GM12878 (cell line): ENCODE data around the gene PRRG4. TPM values are rescaled to one million over a fixed set of nuclear protein-coding genes. Genes with fewer than 3 reads are reported as not detected.

Experiments
- ATAC-seq: fragments of 200-7000 bp; cut with Tn5 transposase; 3 replicates; pipeline ENCODE4 v1.9.1; 2020; ENCODE audit warnings: mild to moderate bottlenecking, moderate library complexity
- BruUV-seq: library from RNA; stranded (reverse); fragments of 400-500 nt; replicated peaks from 2 replicates; lab custom pipeline; 2021; lab: Mats Ljungman, UMichigan
- CTCF ChIA-PET: fragments of 300-600 bp; sonication (Branson Sonifier 250); formaldehyde crosslinking; extraction: SDS; loops from one replicate; lab custom pipeline; 2021; ENCODE audit warnings: inconsistent platforms; lab: Yijun Ruan, JAX
- POLR2A ChIA-PET: fragments of 350-600 bp; formaldehyde crosslinking; extraction: SDS; loops from one replicate; lab custom pipeline; 2021; ENCODE audit warnings: inconsistent platforms; lab: Charles Lee
- RAD21 ChIA-PET: fragments of 300-600 bp; sonication (Branson Sonifier 250); formaldehyde crosslinking; loops from one replicate; lab custom pipeline; 2023; ENCODE audit warnings: antibody characterized with exemption; ENCODE audit not compliant: unreplicated experiment; lab: Charles Lee
- SMC1A ChIA-PET: fragments of 300-600 bp; sonication (Branson Sonifier 250); formaldehyde crosslinking; loops from one replicate; lab custom pipeline; 2023; ENCODE audit not compliant: unreplicated experiment, uncharacterized antibody; lab: Charles Lee
- DNase-seq: peaks from one replicate; pipeline ENCODE4 v3.0.0-alpha.2; 2011; ENCODE audit warnings: low read depth, low spot score
- FAIRE-seq: peaks from 3 replicates; lab custom pipeline; 2011; peaks lifted over from hg19 to GRCh38; lab: Jason Lieb, UNC
- H2AFZ ChIP-seq: 2 replicates; pipeline ENCODE4 v1.6.0; 2011; ENCODE audit warnings: low read depth, low read length, control low read depth; ENCODE audit not compliant: control insufficient read depth
- H3K27ac ChIP-seq: 2 replicates; pipeline ENCODE4 v1.5.1; 2011; ENCODE audit warnings: control low read depth; ENCODE audit not compliant: control insufficient read depth, insufficient read depth
- H3K27me3 ChIP-seq, 2 experiments: replicated peaks in 1 of 2; 2 replicates each; pipeline versions ENCODE4 v1.6.0 to v1.6.1; 2011; ENCODE audit warnings: low read length in 1 of 2; ENCODE audit not compliant: control insufficient read depth in 2 of 2, insufficient read depth in 2 of 2
- H3K36me3 ChIP-seq, 2 experiments: 2 replicates each; pipeline ENCODE4 v1.5.1; 2011; ENCODE audit warnings: low read length in 1 of 2; ENCODE audit not compliant: control insufficient read depth in 2 of 2, insufficient read depth in 2 of 2
- H3K4me1 ChIP-seq: 2 replicates; pipeline ENCODE4 v1.6.1; 2011; ENCODE audit warnings: mild to moderate bottlenecking, low read length, moderate library complexity, mixed read lengths; ENCODE audit not compliant: control insufficient read depth, insufficient read depth
- H3K4me2 ChIP-seq: 2 replicates; pipeline ENCODE4 v1.6.0; 2011; ENCODE audit warnings: control low read depth; ENCODE audit not compliant: control insufficient read depth, insufficient read depth
- H3K4me3 ChIP-seq: fragments of 200-600 bp; sonication (generic); 2 replicates; pipeline ENCODE4 v1.5.1; 2016
- H3K79me2 ChIP-seq: 2 replicates; pipeline ENCODE4 v1.6.0; 2011; ENCODE audit warnings: low read length; ENCODE audit not compliant: control insufficient read depth, insufficient read depth
- H3K9ac ChIP-seq: 2 replicates; pipeline ENCODE4 v1.8.0; 2011; ENCODE audit warnings: low read length, control low read depth, mixed read lengths; ENCODE audit not compliant: control insufficient read depth, insufficient read depth
- H3K9me3 ChIP-seq: replicated peaks from 3 replicates; pipeline ENCODE4 v1.5.1; 2011; ENCODE audit warnings: mild to moderate bottlenecking, low read length; ENCODE audit not compliant: control insufficient read depth, insufficient read depth
- H4K20me1 ChIP-seq: 2 replicates; pipeline ENCODE4 v1.6.0; 2011; ENCODE audit not compliant: control insufficient read depth, insufficient read depth
- ATF7 ChIP-seq: fragments of 450-650 bp; IDR thresholded peaks from 2 replicates; pipeline ENCODE4 v1.6.1; 2016; ENCODE audit warnings: low read depth, mild to moderate bottlenecking
- CEBPB ChIP-seq, 2 experiments: fragments of 150-350 bp in 1 of 2; IDR thresholded peaks; 2 replicates each; pipeline ENCODE4 v1.6.1; 2012 to 2014; ENCODE audit warnings: low read depth in 2 of 2, low read length in 2 of 2, borderline replicate concordance in 1 of 2, inconsistent platforms in 1 of 2
- EZH2 ChIP-seq: IDR thresholded peaks from 2 replicates; pipeline ENCODE4 v1.6.1; 2012; ENCODE audit warnings: low read depth, mild to moderate bottlenecking, control low read depth, inconsistent platforms, low read length, borderline replicate concordance; ENCODE audit not compliant: control insufficient read depth
- FOXM1 ChIP-seq: IDR thresholded peaks from 2 replicates; pipeline ENCODE4 v1.6.1; 2012; ENCODE audit warnings: low read depth, mild to moderate bottlenecking, inconsistent platforms, low read length, moderate library complexity
- NFXL1 ChIP-seq: fragments of 450-650 bp; IDR thresholded peaks from 2 replicates; pipeline ENCODE4 v1.6.1; 2017; ENCODE audit warnings: antibody characterized with exemption, mild to moderate bottlenecking, borderline replicate concordance
- NR2C2 ChIP-seq: IDR thresholded peaks from 2 replicates; pipeline ENCODE4 v1.6.1; 2011; ENCODE audit warnings: borderline replicate concordance, low read depth; ENCODE audit not compliant: control insufficient read depth, insufficient read length
- WGBS: methylation state at CpG from one replicate; pipeline ENCODE4 v1.1.6; 2016; ENCODE audit warnings: low lambda C conversion rate; ENCODE audit not compliant: insufficient replicate concordance, insufficient coverage; ENCODE audit errors: missing lambda C conversion rate; 5-methylcytosine and 5-hydroxymethylcytosine counted together
- in situ Hi-C: fragments of 300-500 bp; cut with MboI; formaldehyde crosslinking; loops from 9 replicates; pipeline ENCODE4 v1.14.3; 2018; ENCODE audit warnings: mixed read lengths
- intact Hi-C: fragments of 100-400 bp; cut with micrococcal nuclease; formaldehyde crosslinking; loops from one replicate; pipeline ENCODE4 v1.14.2; 2022; ENCODE audit not compliant: unreplicated experiment
- polyA plus RNA-seq, 11 experiments: library from polyadenylated mRNA; depleted of rRNA in 4 of 11; unstranded in 6 of 11; stranded (reverse) in 5 of 11; fragments of >200 nt; fragmentation: Nextera tagmentation in 4 of 11; fragmentation: Illumina TruSeq in 1 of 11; extraction: Ambion mirVana in 4 of 11; extraction: Trizol in 1 of 11; gene quantifications; 1 replicate in 1 of 11; 2 replicates in 10 of 11; pipeline versions ENCODE4 v1.2.1 to v1.2.3, GENCODE V29; 2011 to 2016; ENCODE audit warnings: inconsistent platforms in 2 of 11, missing spikeins in 2 of 11, low read depth in 1 of 11
- total RNA-seq, 4 experiments: library from RNA; depleted of rRNA in 3 of 4; stranded (reverse); fragments of >200 nt in 3 of 4; fragmentation: Illumina TruSeq in 1 of 4; extraction: Trizol in 1 of 4; gene quantifications; 2 replicates each; pipeline versions ENCODE4 v1.2.1 to v1.2.3, GENCODE V29; 2013 to 2021
- TF ChIP-seq, protein P1 (sequence below): fragments of 450-650 bp; IDR thresholded peaks from 2 replicates; pipeline ENCODE4 v1.6.1; 2016; ENCODE audit warnings: mild to moderate bottlenecking
- TF ChIP-seq, protein P2 (sequence below), 3 experiments: IDR thresholded peaks in 2 of 3; conservative IDR thresholded peaks in 1 of 3; 2 replicates each; pipeline ENCODE4 v1.5.1; 2011; ENCODE audit warnings: low read depth in 3 of 3, low read length in 3 of 3, mild to moderate bottlenecking in 3 of 3, control low read depth in 2 of 3, moderate library complexity in 2 of 3, inconsistent platforms in 1 of 3, mixed read lengths in 1 of 3; ENCODE audit not compliant: control insufficient read depth in 2 of 3, insufficient read depth in 1 of 3; ENCODE audit errors: extremely low read depth in 1 of 3
- TF ChIP-seq, protein P3 (sequence below): IDR thresholded peaks from 2 replicates; pipeline ENCODE4 v1.6.1; 2011; ENCODE audit warnings: low read depth, low read length, improper control_type of control experiment, borderline replicate concordance

The PRRG4 gene
- total and polyA plus RNA-seq, 10 of the 15 experiments (the other 5 are each of a cell fraction or from before 2014, with no cell fraction given) = 0.55 to 4.9 (median 1.9) TPM

DNA sequence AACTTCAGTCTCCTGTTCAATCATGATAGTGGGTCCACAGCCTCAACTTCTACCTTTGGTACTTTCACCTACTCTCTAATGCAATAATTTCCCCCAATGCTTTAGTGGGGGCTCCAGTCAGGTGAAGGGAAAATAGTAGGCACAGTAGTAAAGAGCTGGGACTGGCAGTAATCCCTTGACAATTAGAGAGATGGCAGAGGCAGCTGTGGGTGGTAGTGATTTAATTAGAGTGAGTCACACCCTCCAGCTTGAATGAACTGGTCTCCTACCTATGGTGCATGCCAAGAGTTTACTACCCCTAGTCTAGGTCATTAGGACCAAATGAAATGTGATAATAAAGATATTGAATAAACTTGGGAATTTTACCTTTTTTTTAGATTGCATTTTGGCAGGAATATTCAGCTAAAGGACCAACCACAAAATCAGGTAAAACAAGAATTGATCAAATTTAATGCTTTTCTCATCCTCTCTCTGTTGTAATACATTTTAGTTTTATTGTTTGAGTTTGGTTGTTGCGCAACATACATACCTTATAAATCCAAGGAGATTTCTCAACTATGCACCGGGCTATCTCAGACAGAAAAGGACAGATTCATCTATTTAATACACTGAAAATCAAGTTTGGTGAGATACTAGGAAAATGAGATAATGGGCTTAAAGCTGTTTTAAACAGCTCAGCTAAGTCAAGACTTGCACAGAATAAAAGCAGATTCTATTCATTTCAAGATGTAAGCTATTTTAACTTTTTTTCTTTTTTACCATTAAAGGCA is 9.0 kb downstream of the PRRG4 start:
- CTCF ChIA-PET = interaction anchor here (0.7 to 2.2 kb wide), 4 partner anchors 22 to 86 kb away, joined by 3 to 14 read pairs (median 4); no protein-coding TSS in a partner anchor

GRCh38 chr11:32839308-32839707 is 9.6 kb downstream of the PRRG4 start:
- in situ Hi-C loops = no loop called here
- TF ChIP-seq NR2C2 = no peak
- TF ChIP-seq, protein P1, sequence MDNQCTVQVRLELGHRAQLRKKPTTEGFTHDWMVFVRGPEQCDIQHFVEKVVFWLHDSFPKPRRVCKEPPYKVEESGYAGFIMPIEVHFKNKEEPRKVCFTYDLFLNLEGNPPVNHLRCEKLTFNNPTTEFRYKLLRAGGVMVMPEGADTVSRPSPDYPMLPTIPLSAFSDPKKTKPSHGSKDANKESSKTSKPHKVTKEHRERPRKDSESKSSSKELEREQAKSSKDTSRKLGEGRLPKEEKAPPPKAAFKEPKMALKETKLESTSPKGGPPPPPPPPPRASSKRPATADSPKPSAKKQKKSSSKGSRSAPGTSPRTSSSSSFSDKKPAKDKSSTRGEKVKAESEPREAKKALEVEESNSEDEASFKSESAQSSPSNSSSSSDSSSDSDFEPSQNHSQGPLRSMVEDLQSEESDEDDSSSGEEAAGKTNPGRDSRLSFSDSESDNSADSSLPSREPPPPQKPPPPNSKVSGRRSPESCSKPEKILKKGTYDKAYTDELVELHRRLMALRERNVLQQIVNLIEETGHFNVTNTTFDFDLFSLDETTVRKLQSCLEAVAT = no peak
- no peak for TF ChIP-seq EZH2
- no peak for TF ChIP-seq ATF7
- TF ChIP-seq, protein P2, sequence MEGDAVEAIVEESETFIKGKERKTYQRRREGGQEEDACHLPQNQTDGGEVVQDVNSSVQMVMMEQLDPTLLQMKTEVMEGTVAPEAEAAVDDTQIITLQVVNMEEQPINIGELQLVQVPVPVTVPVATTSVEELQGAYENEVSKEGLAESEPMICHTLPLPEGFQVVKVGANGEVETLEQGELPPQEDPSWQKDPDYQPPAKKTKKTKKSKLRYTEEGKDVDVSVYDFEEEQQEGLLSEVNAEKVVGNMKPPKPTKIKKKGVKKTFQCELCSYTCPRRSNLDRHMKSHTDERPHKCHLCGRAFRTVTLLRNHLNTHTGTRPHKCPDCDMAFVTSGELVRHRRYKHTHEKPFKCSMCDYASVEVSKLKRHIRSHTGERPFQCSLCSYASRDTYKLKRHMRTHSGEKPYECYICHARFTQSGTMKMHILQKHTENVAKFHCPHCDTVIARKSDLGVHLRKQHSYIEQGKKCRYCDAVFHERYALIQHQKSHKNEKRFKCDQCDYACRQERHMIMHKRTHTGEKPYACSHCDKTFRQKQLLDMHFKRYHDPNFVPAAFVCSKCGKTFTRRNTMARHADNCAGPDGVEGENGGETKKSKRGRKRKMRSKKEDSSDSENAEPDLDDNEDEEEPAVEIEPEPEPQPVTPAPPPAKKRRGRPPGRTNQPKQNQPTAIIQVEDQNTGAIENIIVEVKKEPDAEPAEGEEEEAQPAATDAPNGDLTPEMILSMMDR (IDR thresholded peaks at IDR 0.05 in 2 of 3, conservative IDR thresholded peaks at IDR 0.05 in 1 of 3; ENCODE audit: control insufficient read depth in 2 of 3, extremely low read depth in 1 of 3, insufficient read depth in 1 of 3, low read depth in 3 of 3, low read length in 3 of 3) = no peak
- TF ChIP-seq, protein P3, sequence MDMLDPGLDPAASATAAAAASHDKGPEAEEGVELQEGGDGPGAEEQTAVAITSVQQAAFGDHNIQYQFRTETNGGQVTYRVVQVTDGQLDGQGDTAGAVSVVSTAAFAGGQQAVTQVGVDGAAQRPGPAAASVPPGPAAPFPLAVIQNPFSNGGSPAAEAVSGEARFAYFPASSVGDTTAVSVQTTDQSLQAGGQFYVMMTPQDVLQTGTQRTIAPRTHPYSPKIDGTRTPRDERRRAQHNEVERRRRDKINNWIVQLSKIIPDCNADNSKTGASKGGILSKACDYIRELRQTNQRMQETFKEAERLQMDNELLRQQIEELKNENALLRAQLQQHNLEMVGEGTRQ = no peak

More for the DNA sequence above, 9.0 kb downstream of the PRRG4 start:
- Histone ChIP-seq H2AFZ (no peak overlapping the region), H3K9ac (no peak overlapping the region), H3K79me2 (no peaks in the 10 kb centered on the region), H3K4me1 (no peaks in the 10 kb centered on the region), H3K27ac (no peak overlapping the region), H3K36me3 (no peaks in the 10 kb centered on the region), H3K27me3 (no peaks in the 10 kb centered on the region), H3K4me2 (no peak overlapping the region), H3K4me3 (no peak overlapping the region), H3K9me3 (no peaks in the 10 kb centered on the region), H4K20me1 (no peaks in the 10 kb centered on the region)
- no TSS peak for BruUV-seq
- TF ChIP-seq NFXL1 = no peak
- no peak for TF ChIP-seq FOXM1
- TF ChIP-seq CEBPB (IDR thresholded peaks at IDR 0.05; ENCODE audit: borderline replicate concordance in 1 of 2, low read depth in 2 of 2, low read length in 2 of 2) = peak in 1 of 2 experiments; percentile 41; a peak in 1 of 4 replicates
- ChIA-PET RAD21 (interaction anchor here (1.5 kb wide), 1 partner anchor 17 kb away, joined by 3 read pairs; no protein-coding TSS in a partner anchor), POLR2A (interaction anchor here (1.3 kb wide), 1 partner anchor 8 kb away, joined by 3 read pairs; no protein-coding TSS in a partner anchor), SMC1A (interaction anchor here (0.7 to 1.1 kb wide), 5 partner anchors 17 to 225 kb away, joined by 3 read pairs; no protein-coding TSS in a partner anchor)
- FAIRE-seq (no peak), ATAC-seq (peak; percentile 68), DNase-seq (no peak)
- in situ Hi-C loops (no loop called here), intact Hi-C loops (no loop called here)
- WGBS = 97% methylated on average over 2 of the region's 2 CpGs

More at GRCh38 chr11:32839308-32839707, 9.6 kb downstream of the PRRG4 start:
- H3K4me1 ChIP-seq = no peaks in the 10 kb centered on the region
- H3K27ac ChIP-seq = no peak overlapping the region
- no TSS peak for BruUV-seq
- H3K9me3 ChIP-seq = no peaks in the 10 kb centered on the region
- no peak overlapping the region for H3K4me3 ChIP-seq
- no peak for FAIRE-seq
- SMC1A ChIA-PET = interaction anchor here (0.7 to 1.1 kb wide), 5 partner anchors 17 to 225 kb away, joined by 3 read pairs; no protein-coding TSS in a partner anchor
- no peak for DNase-seq
- 100% methylated on average over 2 of the region's 2 CpGs for WGBS
- RAD21 ChIA-PET = interaction anchor here (1.5 kb wide), 1 partner anchor 17 kb away, joined by 3 read pairs; no protein-coding TSS in a partner anchor
- no peak overlapping the region for H2AFZ ChIP-seq
- H4K20me1 ChIP-seq = no peaks in the 10 kb centered on the region
- H3K9ac ChIP-seq = no peak overlapping the region
- H3K27me3 ChIP-seq = no peaks in the 10 kb centered on the region
- POLR2A ChIA-PET = interaction anchor here (0.6 to 1.3 kb wide), 2 partner anchors 8 to 30 kb away, joined by 3 to 5 read pairs; no protein-coding TSS in a partner anchor
- CTCF ChIA-PET = interaction anchor here (0.7 to 2.2 kb wide), 4 partner anchors 23 to 86 kb away, joined by 3 to 14 read pairs (median 4); no protein-coding TSS in a partner anchor
- intact Hi-C loops = no loop called here
- no peak overlapping the region for H3K4me2 ChIP-seq
- no peaks in the 10 kb centered on the region for H3K36me3 ChIP-seq
- ATAC-seq = no peak
- H3K79me2 ChIP-seq = no peaks in the 10 kb centered on the region
